Heart right ventricle (tissue), 16 donors: ENCODE measurements around the gene UQCRC2. TPM values are rescaled to one million over a fixed set of nuclear protein-coding genes. Genes with fewer than 3 reads are reported as not detected.

Experiments used
- ATAC-seq, 8 donors: fragments of 200-7000 bp; cut with Tn5 transposase; one replicate each; pipeline ENCODE4 v1.9.1; 2020; ENCODE audit warnings: mild to moderate bottlenecking in 8 of 8, moderate library complexity in 8 of 8, moderate number of reproducible peaks in 1 of 8
- DNase-seq, 2 donors: peaks; one replicate each; pipeline ENCODE4 v3.0.0-alpha.2; 2020
- H3K27ac ChIP-seq, 10 donors: fragments of 200-600 bp; sonication (generic) in 2 of 10; one replicate each; pipeline versions ENCODE4 v1.5.0 to v1.8.0; 2020 to 2022; ENCODE audit warnings: mild to moderate bottlenecking in 3 of 10
- H3K27me3 ChIP-seq, 7 donors: fragments of 200-600 bp; one replicate each; pipeline ENCODE4 v1.8.0; 2021 to 2022; ENCODE audit warnings: mild to moderate bottlenecking in 2 of 7
- H3K36me3 ChIP-seq, 9 donors: fragments of 200-600 bp; sonication (generic) in 1 of 9; one replicate each; pipeline versions ENCODE4 v1.5.0 to v1.8.0; 2020 to 2022; ENCODE audit warnings: mild to moderate bottlenecking in 2 of 9
- H3K4me1 ChIP-seq, 9 donors: fragments of 200-600 bp; sonication (generic) in 1 of 9; one replicate each; pipeline versions ENCODE4 v1.5.0 to v1.8.0; 2020 to 2022; ENCODE audit warnings: mild to moderate bottlenecking in 4 of 9
- H3K4me3 ChIP-seq, 10 donors: fragments of 200-600 bp; sonication (generic) in 2 of 10; one replicate each; pipeline versions ENCODE4 v1.5.0 to v1.8.0; 2020 to 2022; ENCODE audit warnings: mild to moderate bottlenecking in 7 of 10, moderate library complexity in 2 of 10
- H3K9me3 ChIP-seq, 11 donors: fragments of 200-600 bp in 10 of 11; sonication (generic) in 2 of 11; one replicate each; pipeline versions ENCODE4 v1.5.0 to v1.8.0; 2013 to 2022; ENCODE audit warnings: mild to moderate bottlenecking in 2 of 11, control low read depth in 1 of 11, moderate library complexity in 1 of 11
- WGBS, 2 donors: extraction: QIAGEN DNeasy Blood & Tissue Kit; methylation state at CpG; one replicate each; pipeline ENCODE4 v1.1.7; 2013; ENCODE audit warnings: inconsistent platforms in 1 of 2; 5-methylcytosine and 5-hydroxymethylcytosine counted together
- intact Hi-C, 10 donors: fragments of 100-400 bp; cut with DNase I; formaldehyde crosslinking; loops; one replicate each; pipeline versions ENCODE4 v1.11.1 to v1.14.2; 2022
- polyA plus RNA-seq, 2 donors: library from polyadenylated mRNA; stranded (reverse); fragments of 200-250 nt; gene quantifications; one replicate each; pipeline ENCODE4 v1.2.3, GENCODE V29; 2013
- total RNA-seq, 10 donors: library from RNA; stranded (reverse); fragmentation: NEBNext Ultra II Directional in 3 of 10; extraction: Animal tissue kit (Norgen Biotek cat#: 25700) in 3 of 10; gene quantifications; one replicate each; pipeline versions ENCODE4 v1.2.1 to v1.2.4, GENCODE V29; 2021 to 2023
- TF ChIP-seq, protein P1 (sequence below), 9 donors: fragments of 200-600 bp; sonication (generic) in 2 of 9; IDR thresholded peaks; one replicate each; pipeline versions ENCODE4 v1.5.0 to v1.8.0; 2021 to 2022; ENCODE audit warnings: antibody characterized with exemption in 9 of 9, mild to moderate bottlenecking in 5 of 9, moderate library complexity in 1 of 9
- donor health status: Arrhythmogenic right ventricular cardiomyopathy.
- donor health status: ischemic (EF 13 %, LVEDD 7.1; RV severe dilation, severe dysfunction).
- donor health status: healthy with polysubstance abuse.
- donor health status: DM: no; HTN: yes; CAD: no.
- donor health status: DM: no; HTN: no; CAD: no.
- donor health status: ischemic (EF 25% LVEDD 6.9; RV normal size, moderate dysfunction).
- donor health status: ischemic (EF 25% LVEDD 5.7; RV mildly dilated, moderate dysfunction).
- donor health status: healthy.
- donor health status: DM: yes; HTN: yes; CAD: no.
- donor health status: Ischemic cardiomyopathy.
- donor health status: ischemic (EF 35%, LVEDD 5.7; RV mildly dilated, moderate dysfunction).
- donor health status: nonischemic (EF 11% LVEDD 7.7; RV severe dilation, severe dysfunction).
- donor health status: DM: yes; HTN: yes; CAD: no.
- donor health status: PGD.
- donor health status: ischemic (EF 29% LVEDD 5.4; RV normal size, mild dysfunction).
- donor health status: nonischemic (EF 23%, LVEDD 6.1; RV moderate dilation, normal function).

The UQCRC2 gene
- total and polyA plus RNA-seq, 12 donors, result 183 to 1,183 (median 958) TPM

DNA sequence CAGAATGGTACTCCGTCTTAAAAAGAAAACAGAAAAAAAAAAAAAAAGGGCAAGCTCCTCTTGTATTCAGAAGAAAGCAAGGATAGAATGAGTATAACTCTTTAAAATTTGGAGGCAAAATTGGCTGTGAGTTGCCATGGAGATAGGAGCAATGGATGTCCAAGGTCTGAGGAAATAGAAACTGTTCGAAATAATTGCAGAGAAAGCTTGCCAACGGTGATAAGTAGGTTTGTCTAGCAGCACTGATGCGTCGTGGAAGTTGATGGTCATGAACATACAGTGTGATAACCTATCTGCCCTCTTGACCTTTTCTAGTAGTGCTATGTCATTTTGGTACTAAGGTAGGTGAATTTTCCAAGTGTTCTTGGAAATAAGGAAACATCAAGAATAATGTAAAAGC lies 57.7 kb downstream of the UQCRC2 start:
- Histone ChIP-seq H3K4me3 (no peak overlapping the region), H3K4me1 (peaks cover 0 to 53% (median 33%) of the 10 kb centered on the region in 9 donors), H3K9me3 (no peaks in the 10 kb centered on the region), H3K27me3 (no peaks in the 10 kb centered on the region), H3K27ac (no peak overlapping the region), H3K36me3 (no peaks in the 10 kb centered on the region)
- DNase-seq, result no peak
- TF ChIP-seq, protein P1, sequence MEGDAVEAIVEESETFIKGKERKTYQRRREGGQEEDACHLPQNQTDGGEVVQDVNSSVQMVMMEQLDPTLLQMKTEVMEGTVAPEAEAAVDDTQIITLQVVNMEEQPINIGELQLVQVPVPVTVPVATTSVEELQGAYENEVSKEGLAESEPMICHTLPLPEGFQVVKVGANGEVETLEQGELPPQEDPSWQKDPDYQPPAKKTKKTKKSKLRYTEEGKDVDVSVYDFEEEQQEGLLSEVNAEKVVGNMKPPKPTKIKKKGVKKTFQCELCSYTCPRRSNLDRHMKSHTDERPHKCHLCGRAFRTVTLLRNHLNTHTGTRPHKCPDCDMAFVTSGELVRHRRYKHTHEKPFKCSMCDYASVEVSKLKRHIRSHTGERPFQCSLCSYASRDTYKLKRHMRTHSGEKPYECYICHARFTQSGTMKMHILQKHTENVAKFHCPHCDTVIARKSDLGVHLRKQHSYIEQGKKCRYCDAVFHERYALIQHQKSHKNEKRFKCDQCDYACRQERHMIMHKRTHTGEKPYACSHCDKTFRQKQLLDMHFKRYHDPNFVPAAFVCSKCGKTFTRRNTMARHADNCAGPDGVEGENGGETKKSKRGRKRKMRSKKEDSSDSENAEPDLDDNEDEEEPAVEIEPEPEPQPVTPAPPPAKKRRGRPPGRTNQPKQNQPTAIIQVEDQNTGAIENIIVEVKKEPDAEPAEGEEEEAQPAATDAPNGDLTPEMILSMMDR (IDR thresholded peaks at IDR 0.05), result no peak
- no peak for ATAC-seq
- intact Hi-C loops, result no loop called here
- WGBS, 2 donors, result 63 to 71% methylated on average over 5 of the region's 5 CpGs

DNA sequence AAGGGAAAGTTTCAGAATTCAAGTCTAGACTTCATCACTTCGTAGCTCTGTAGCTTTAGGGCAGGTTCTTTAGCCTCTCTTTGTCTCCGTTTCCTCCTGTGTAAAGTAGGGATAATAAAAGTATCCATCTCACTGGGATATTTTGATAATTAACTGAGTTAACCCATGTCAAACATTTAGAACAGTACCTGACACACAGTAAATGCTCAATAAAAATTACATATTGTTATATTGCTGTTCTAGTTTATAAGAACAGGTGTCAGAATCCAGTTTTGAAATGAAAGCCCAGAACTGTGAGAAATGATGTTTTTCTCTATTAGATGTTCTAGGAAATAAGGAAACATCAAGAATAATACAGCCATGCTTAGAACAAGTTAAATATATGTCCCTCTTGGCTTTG lies 59.1 kb downstream of the UQCRC2 start:
- H3K27me3 ChIP-seq, result no peaks in the 10 kb centered on the region
- intact Hi-C loops, result no loop called here
- 46 to 47% methylated on average over 2 of the region's 2 CpGs for WGBS, 2 donors
- H3K36me3 ChIP-seq, result no peaks in the 10 kb centered on the region
- TF ChIP-seq, protein P1 (IDR thresholded peaks at IDR 0.05), result no peak
- DNase-seq, result no peak
- H3K4me3 ChIP-seq, result no peak overlapping the region
- H3K27ac ChIP-seq, result no peak overlapping the region
- peaks cover 0 to 58% (median 31%) of the 10 kb centered on the region in 9 donors for H3K4me1 ChIP-seq
- ATAC-seq, result no peak
- H3K9me3 ChIP-seq, result no peaks in the 10 kb centered on the region

DNA sequence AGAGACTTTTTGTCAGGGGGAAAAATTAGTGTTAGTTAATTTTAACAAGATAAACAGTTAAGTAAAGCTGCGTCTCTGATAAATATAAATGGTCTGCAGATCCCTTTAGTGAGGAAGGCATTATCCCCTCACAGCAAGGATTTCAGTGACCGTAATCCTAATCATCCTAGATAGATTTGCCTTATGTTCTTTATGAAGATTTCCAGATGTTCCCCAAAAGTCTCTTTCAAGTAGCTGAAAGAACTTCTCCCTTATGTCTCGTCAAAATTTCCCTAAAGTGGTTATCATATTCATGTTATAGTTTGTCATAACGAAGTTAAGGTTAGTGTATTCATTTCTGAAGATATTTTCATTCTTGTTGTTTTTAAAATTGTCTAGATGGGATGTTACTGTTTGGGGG lies 60.3 kb downstream of the UQCRC2 start:
- 59 to 68% methylated on average over 4 of the region's 4 CpGs for WGBS, 2 donors
- ATAC-seq (no peak), DNase-seq (no peak)
- no peaks in the 10 kb centered on the region for H3K27me3 ChIP-seq
- intact Hi-C loops, result no loop called here
- H3K9me3 ChIP-seq, result no peaks in the 10 kb centered on the region
- peaks cover 0 to 69% (median 37%) of the 10 kb centered on the region in 9 donors for H3K4me1 ChIP-seq
- no peaks in the 10 kb centered on the region for H3K36me3 ChIP-seq
- no peak overlapping the region for H3K4me3 ChIP-seq
- TF ChIP-seq, protein P1 (IDR thresholded peaks at IDR 0.05), result no peak
- no peak overlapping the region for H3K27ac ChIP-seq

DNA sequence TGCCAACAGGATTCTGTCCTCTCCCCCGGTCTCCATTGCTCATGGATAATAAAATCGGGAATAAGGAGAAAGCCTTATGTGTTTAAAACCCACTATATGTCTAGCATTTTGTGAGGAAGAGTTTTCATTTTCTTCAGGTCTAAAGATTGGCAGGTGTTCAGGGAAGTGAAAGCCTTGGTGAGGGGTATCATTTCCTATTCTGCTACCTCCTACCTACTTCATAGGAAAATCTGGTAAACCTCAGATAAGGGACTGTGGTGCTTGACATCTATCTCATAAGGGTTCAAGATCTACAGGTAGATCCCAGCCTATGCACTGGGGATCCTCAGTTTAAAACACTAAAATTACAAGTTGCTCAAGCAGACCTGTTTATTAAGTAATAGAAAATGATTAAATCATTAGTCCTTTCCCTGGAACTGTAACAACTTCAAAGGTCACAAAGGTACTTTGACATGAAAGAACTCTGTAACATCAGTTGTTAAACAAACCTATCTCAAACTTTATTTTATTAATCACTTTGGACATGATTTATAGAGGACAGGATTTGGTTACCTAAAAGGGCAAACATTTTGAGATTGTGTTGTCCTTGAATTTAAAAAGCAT lies 61.2 kb downstream of the UQCRC2 start:
- Histone ChIP-seq H3K4me3 (no peak overlapping the region), H3K27me3 (no peaks in the 10 kb centered on the region), H3K4me1 (peaks cover 0 to 69% (median 32%) of the 10 kb centered on the region in 9 donors), H3K27ac (no peak overlapping the region), H3K36me3 (no peaks in the 10 kb centered on the region), H3K9me3 (no peaks in the 10 kb centered on the region)
- ATAC-seq (no peak), DNase-seq (no peak)
- intact Hi-C loops, result no loop called here
- TF ChIP-seq, protein P1 (IDR thresholded peaks at IDR 0.05), result no peak
- WGBS, 2 donors, result 90 to 92% methylated on average over 2 of the region's 2 CpGs
